HG03139 (cell line): Measurements from ENCODE around the gene OPN1SW.

ENCODE experiments used
- ATAC-seq: cut with Tn5 transposase; IDR thresholded peaks from one replicate; pipeline ENCODE4 v1.9.1; 2021; ENCODE audit not compliant: unreplicated experiment

OPN1SW gene

DNA sequence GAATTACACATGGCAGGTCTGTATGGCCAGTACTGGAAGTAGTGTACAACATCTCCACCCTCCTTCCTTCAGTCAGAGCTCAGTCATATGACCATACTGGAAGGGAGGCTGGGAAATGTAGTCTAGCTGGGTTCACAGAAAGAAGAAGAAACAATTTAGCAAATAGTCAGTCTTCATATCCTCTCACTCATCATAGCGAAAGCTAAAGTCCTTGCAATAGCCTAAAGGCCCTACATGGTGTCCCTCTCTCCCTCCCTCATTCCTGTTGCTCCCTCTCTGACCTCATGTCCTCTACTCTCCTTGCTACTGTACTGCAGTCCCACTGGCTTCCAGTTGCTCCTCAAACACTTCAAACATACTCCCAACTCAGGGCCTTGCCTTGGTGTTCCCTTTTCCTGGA lies 40.7 kb downstream of the OPN1SW start:
- no peak for ATAC-seq

DNA sequence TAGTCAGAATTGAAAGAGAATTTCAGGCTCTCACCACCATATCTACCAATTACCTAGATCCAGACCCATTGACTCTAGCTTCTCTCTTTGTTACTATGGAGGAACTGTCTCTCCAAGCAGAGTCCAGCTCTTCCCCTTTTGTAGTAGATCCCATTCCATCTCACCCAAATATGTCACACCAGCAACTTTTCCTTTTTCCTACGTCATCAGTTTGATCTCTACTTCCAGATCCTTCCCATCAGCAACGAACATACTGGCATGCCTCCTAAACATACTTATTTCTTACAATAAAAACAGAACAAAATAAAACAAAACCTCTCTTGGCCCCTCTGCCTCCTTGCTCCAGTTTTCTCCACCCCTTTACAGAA lies 42.3 kb downstream of the OPN1SW start:
- no peak for ATAC-seq

DNA sequence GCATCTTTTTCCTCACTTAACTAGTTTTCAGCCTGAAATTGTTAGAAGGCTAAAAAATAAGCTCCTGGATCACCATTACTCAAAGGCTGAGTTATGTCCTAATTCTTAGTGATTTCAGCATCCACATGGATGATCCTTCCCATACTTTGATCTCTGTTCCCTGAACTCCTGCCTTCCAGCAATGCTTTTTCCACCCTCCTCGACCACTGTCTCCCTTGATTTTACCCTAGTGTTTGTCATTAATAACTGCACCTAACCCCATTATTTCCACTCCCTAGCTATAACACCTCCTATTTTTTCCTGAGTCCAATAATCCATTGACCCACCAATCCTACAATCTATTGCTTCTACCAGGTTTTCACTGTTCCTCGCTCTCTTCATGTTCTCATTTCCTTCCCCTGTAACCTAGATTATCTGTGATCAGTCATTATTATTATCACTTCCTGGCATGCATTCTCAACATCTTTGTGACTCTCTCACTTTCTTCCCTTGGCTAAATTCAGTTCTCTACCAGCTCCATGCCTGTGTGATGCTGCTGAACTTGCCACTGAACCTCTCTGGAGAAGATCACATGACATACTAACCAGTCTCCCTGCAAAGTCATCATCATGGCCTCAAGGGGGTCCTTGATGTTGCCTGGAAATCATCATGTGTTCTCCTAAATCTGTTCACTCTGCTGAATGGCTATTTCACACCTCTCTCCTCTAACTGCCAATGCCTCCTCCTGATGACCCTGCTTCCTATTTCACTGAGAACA lies 42.9 kb downstream of the OPN1SW start:
- no peak for ATAC-seq

DNA sequence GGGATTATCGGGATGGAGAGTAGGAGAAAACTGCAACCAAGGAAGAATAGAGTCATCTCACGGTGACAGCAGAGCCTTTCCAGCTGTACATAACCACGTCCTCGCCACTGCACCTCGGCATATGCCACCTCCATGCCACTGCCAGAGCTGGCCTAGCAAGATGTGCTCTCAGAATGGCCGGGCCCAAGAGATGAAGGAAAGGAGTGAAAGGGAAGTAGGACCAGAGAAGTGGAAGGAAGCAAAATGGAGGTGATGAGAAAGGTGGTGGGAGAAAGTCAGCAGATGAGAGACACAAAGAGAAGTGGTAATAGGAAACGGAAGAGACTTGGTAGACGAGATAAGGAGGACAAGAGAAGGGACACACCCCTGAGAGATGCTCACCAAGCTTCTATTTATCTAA lies 44.4 kb downstream of the OPN1SW start:
- ATAC-seq, result no peak

DNA sequence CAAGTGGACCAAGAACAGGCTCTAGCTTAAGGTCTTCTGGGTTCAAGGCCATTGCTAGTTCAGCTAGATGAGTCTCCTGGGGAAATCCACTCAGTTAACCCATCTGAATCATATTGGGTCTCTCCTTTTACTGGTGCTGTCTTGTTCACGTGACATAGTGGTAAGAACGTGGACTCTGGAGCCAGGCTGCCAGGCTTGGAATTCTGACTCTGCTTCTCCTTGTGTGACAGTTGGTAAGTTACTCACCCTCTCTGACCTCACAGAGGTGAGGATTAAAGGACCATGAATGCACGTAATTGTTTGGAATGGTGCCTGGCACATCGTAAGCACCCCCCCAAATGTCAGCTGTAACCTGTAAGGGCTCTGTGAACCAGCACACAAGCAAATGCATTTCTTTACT lies 46.1 kb downstream of the OPN1SW start:
- ATAC-seq, result no peak

DNA sequence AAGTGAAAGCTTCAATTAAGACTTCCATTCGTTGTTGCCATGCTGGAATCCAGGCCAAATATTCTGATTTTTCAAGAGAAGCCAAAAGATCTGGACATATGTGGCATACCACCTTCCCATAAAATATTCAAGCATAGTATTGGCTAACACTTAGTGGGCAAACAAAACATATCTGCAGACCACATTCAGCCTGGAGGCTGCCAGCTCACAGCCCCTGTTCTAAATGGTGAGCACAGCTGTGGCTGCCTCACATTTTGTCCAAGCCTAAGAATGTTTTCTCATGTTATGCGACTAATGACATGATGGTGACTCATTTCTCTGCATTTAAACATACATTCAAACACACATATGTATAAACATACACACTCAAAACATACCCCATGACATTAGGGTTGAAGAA lies 47.0 kb downstream of the OPN1SW start:
- no peak for ATAC-seq

DNA sequence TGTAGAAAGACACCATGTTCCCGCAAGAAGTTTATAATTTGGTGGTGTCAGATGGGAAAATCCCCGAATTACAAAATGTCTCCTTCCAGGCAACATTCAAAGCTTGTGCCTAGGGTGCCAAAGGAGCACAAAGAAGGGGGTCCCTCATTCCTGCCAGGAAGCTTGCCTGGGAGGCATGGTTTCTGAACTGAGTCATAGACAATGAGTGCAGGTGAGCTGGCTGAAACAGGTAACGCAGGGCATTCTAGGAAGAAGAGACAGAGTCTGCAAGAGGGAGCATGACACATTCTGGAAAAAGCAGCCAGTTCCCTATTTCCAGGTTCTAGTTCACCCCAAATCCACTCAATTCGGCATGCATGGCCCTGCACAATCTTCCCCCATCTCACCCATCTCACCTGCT lies 48.4 kb downstream of the OPN1SW start:
- no peak for ATAC-seq

DNA sequence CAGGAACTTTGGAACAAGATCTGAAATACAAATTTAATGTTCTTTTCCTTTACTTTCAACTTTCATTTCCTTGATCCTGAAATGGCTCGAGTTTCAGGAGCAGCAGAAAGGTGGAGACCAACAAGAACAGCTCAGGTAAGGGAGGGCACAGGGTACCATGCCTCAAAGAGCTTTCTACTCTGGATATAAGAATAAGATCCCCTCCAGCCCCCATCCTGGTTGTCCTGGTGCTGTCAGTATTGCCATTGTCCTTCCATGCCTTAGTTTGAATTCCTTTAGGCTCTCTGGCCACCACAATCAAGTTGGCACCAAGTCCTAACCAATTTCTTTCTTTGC lies 48.9 kb downstream of the OPN1SW start:
- ATAC-seq, result no peak

DNA sequence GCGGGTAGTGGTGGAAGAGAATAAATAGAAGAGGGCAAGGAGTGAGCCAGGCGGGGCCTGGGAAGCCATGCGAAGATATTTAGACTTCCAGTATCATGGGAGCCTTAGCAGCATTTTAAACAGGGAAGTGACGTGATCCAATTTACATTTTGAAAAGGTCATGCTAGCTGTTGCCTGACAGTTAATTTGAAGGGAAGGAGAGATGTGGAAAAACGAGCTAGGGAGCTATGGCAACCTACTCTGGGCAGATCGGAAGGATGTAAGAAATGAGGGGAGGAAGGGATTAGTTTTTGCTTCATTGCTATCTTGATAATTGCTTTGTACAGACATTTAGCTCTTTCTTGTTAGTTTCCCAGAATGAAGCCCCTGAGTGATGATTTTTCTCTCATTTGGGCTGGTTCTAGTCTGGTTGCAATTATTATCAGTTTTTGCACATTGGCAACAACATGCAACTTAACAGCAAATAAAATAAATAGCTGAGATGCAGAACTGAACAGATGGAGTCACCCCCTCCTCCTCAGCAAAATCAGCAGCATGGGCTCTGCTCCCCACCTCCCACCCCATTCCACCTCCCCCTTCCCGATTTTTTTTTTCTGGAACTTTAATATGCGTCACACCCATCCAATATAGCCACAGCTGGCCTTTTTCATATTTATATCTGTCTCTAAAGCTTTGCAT lies 49.4 kb downstream of the OPN1SW start:
- no peak for ATAC-seq

DNA sequence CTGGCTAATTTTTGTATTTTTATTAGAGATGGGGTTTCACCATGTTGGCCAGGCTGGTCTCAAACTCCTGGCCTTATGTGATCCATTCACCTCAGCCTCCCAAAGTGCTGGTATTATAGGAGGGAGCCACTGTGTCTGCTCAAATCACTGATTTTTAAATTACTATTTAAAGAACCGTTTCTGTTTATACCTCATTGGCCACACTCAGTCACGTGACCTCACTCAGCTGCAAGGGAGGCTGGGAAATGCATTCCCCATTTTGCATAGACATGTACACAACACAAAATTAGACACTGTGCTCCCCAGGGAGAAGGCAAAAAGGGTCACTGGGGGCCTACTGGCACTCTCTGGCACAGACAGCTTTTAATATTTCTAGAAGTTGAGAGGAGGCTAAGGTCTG lies 50.1 kb downstream of the OPN1SW start:
- no peak for ATAC-seq

DNA sequence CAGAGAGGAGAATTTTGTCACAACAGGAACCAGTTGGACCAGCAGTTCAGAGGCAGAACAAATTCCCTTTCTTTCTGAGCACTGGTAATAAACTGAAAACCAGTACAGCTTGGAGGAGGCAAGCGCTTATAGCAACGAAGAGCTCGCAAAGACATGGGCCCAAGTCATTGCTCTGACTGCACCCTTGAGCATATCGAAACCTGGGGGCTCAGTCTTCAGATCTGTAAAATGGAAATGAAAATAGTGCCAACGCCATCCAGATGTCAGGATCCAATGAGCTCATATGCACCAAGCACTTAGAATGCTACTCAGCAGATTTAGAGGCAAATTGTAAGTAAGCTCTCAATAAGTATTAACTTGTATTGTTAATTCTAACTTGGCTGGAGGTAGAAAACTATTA lies 50.9 kb downstream of the OPN1SW start:
- ATAC-seq, result no peak
